HK-2 (cell line): ENCODE data around the gene BRD4.

Experiments
- DNase-seq: peaks from one replicate; pipeline ENCODE4 v3.0.0-alpha.2; 2018; ENCODE audit not compliant: unreplicated experiment

Gene BRD4

DNA sequence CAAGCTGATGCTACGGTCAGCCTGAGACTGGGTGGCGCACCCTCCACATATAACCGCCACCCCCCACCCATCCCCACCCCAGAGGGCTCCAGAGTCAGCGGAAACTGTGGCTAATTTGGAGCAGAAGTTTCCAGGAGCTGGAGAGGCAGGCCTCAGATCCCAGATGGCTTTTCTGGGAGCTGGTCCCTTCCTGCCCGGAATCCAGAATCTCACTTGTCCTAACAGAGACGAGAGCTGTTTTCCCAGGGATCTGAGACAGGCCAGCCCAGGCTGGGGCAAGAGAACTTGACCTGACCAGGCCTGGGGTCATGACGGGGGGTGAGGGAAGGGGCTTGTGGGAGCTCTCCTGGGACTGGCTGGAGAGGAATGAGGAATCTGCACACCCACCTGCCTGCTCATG, 106.6 kb downstream of the BRD4 start:
- no peak for DNase-seq

DNA sequence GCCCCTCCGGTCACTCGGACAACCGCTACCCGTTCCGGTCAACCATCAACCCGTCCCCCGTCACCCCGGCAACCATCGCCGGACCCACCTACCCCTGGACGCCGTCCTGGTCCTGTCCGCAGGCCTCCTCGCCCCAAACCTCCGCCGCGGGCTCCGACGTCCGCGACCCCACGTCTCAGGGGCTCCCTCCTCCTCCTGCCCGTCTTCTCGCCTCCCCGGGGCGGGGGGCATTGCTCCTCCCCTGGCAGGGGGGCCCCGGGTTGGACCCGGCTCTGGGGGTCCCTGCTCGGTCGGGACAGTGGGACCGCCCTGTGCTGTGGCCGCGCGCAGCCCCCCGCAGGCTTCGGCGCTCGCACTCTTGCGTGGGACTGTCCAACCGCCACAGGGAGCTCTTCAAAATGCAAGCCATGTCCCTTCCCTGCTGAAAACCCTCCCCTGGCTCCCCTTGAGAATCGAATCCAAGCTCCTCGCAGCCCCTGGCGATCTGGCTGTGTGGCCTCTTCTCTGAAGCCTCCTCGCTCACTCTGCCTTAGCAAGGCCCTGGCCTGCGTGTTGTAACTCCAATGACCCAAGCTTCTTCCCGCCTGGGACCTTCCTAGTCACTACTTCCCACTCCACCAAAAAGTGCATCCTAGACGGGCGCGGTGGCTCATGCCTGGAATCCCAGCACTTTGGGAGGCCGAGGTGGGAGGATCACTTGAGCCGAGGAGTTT, 108.5 kb downstream of the BRD4 start:
- DNase-seq = no peak

DNA sequence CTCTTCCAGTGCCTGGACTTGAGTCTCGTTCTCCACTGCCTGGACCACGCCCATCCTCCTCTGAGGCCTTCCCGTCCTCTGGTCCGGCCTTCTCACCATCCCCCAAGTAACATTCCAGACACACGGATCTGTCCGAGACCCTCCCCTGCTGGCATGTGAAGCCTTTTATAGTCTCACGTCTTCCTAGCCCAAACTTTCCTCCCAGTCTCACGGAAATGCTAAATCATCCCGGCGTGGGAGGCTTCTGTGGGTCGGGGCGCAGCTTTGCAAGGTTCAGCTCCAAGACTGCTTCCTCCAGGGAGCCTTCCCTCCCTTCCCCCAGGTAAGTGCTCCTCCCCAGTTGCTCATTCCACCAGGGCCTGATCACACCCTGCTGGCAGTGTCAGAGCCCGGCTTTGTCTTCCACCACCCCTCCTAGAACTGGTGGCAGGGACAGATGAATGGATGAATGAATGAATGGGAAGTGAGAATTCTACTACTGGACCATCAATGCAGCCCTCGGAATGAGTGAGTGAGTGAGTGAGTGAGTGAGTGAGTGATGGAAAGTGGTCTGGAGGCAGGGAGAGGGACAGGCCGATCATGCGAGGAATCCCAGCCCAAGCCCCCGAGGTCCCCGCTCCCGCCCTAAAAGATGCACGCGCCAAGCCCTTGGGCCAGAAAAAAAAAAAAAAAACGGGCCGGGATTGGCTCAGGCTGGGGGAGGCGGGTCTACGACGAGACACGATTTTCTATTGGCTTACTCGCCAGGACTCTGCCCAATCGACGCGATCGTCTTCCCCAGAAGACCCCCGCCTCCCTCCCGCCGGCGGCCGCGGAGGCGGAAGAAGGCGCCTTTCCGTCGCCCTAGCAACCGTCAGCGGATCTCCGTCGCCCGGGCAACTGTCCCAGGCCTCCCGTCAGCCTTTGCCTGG, 109.3 kb downstream of the BRD4 start:
- DNase-seq = peak; percentile 88

DNA sequence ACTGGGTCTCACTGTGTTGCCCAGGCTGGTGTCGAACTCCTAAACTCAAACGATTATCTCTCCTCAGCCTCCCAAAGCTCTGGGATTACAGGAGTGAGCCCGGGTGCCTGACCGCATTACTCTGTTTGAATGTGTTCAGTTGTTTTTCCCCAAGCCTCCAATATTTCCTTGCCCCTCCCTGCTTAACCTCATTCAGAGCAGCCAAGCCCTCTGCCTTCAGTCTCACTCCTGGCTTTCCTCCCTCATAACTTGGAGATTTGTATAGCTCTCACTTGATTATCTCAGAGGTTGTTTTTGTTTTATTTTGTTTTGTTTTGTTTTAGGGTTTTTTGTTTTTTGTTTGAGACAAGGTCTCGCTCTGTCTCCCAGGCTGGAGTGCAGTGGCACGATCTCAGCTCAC, 111.5 kb downstream of the BRD4 start:
- DNase-seq = no peak

DNA sequence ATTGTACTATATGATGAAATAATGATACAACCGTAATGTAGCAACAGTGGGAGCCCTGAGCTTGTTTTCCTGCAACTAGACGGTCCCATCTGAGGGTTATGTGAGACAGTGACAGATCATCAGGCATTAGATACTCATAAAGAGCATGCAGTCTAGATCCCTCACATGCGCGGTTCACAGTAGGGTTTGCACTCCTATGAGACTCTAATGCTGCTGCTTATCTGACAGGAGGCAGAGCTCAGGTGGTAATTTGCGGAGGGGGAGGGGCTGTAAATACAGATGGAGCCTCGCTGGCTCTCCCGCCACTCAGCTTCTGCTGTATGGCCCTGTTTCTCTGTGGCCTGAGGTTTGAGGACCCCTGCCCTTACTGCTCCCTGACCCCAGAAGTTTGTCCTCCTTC, 113.8 kb downstream of the BRD4 start:
- DNase-seq = no peak

DNA sequence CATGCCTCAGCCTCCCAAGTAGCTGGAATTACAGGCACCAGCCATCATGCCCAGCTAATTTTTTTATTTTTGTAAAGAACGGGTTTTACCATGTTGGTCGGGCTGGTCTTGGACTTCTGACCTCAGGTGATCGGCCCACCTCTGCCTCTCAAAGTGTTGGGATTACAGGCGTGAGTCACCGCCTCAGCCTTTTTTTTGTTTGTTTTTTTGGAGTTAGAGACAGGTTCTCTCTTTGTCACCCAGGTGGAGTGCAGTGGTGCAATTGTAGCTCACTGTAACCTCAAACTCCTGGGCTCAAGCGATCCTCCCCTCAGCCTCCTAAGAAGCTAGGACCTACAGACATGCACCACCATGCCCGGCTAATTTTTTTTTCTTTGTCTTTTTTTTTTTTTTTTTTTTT, 116.0 kb downstream of the BRD4 start:
- DNase-seq = no peak

DNA sequence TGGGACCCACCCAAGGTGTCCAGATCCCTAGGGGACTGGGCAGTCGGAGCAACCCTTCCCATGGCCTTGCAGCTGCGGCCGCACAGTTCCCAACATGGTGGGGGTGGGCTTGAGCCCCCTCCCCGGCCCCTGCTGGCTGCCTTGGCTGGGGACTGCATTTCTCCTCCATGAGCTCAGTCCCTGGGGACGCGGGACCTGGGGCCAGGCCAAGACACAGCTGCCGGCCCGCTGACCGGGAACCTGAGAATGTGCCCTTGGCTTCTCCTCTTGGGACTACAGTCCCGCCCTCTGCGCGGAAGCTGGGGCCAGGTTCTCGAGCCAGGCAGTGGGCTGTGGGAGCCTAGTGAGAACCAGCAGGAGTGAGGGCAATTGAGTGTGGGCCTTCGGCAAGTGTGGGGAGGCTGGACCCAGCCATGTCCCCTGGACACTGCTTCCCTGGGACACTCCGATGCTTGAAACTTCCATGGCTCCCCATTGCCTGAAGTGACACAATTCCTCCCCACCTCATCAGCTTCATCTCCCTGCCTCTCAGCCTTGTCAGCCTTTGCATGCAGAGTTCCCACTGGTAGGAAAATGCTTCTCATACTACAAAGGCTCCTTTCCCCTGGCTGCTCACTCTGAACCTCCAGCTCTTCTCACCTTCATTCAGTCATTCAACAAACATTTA, 118.5 kb downstream of the BRD4 start:
- DNase-seq = no peak

DNA sequence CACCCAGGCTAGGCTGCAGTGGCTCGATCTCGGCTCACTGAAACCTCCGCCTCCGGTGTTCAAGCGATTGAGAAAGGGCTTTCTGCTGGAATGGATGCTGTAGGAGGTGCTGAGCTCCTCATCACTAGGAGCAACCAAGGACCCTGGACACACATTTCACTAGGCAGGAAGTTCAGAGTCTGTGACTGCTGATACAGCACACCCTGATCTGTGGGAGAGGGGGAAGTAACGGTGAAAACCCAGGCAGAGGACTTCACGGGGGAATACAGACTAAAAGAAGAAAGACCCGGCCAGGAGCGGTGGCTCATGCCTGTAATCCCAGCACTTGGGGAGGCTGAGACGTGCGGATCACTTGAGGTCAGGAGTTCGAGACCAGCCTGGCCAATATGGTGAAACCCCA, 119.6 kb downstream of the BRD4 start:
- no peak for DNase-seq

DNA sequence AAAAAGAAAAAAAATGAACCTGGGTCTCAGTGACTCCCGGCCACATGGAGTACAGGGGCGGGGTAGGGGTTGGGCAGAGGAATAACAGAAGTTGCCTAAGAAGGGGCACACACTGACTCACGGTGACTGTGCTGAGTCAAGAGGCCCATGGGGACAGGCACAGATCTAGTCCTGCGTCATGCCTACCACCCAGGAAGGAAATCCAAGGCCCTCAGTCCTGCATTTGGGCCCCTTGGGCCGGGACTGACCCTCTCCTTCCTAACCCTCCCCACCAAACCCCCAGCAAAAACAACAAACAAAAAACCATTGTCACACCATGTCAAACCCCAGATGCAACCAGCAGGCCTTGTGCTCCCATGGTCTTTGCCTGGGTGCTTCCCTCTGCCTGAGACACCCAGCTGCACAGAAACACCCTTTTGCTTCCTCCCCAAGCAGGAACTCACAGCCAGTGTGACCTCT, 122.0 kb downstream of the BRD4 start:
- DNase-seq = peak; percentile 62

DNA sequence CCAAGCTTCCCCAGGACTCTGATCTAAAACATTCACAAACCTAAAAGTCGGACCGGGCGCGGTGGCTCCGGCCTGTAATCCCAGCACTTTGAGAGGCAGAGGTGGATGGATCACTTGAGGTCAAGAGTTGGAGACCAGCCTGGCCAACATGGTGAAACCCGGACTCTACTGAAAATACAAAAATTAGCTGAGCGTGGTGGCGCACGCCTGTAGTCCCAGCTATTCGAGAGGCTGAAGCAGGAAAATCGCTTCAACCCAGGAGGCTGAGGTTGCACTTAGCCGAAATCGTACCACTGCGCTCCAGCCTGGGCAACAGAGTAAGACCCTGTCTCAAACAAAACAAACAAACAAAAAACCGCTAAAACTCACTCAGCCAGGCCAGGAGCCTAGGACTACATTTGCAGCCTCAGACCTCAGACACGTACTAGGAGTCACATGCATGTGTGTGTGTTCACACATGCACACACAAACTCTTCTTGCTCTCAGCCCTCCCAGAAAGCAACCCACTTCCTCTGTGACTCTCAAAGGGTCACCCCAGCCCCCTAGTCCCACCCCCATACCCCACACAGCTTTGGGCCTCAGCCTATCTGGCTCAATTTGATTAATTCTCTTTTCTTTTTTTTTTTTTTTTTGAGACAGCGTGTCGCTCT, 130.8 kb downstream of the BRD4 start:
- no peak for DNase-seq

DNA sequence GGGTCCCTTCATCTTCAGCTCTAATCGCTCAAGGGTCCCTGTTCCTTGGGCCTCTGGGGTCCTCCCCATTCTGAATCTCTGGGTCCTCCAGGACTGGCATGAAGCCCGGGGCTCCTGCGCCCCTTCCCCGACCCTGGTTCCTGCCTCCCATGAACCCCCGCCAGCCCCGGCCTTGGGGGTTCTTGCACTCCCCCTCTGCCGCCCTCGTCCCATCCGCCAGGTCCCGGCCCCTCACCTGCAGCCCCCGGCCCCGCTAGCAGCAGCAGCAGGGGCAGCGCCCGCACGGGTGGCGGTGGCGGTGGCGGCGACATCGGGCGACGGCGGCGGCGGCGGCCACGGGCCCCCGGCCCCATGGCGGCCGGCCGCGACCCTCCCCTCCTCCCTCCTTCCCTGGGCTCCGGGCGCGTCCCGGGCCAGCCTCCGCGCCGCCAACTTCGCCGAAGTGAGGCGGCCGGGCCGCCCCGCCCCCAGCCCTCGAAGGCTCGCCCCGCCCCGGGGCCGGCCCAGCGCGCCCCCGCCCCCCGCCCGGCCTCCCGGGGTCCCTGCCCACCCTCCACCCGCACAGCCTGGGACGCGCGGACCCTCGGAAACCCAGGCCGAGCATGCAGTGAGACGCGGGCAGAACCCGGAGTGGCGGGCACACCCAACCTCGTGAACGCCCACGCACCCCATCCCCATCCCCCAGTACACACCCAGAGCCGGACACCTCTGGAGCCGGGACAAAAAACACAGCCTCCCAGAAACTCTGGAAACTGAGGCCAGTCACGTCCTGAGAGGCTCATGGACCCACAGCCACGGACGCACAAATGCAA, 131.6 kb downstream of the BRD4 start, which contains the start of gene NOTCH3:
TSS of gene NOTCH3 (minus strand) at position 443 of the 812 bp plus-strand sequence. CDS start at position 353, 90 bp downstream.
- no peak for DNase-seq

DNA sequence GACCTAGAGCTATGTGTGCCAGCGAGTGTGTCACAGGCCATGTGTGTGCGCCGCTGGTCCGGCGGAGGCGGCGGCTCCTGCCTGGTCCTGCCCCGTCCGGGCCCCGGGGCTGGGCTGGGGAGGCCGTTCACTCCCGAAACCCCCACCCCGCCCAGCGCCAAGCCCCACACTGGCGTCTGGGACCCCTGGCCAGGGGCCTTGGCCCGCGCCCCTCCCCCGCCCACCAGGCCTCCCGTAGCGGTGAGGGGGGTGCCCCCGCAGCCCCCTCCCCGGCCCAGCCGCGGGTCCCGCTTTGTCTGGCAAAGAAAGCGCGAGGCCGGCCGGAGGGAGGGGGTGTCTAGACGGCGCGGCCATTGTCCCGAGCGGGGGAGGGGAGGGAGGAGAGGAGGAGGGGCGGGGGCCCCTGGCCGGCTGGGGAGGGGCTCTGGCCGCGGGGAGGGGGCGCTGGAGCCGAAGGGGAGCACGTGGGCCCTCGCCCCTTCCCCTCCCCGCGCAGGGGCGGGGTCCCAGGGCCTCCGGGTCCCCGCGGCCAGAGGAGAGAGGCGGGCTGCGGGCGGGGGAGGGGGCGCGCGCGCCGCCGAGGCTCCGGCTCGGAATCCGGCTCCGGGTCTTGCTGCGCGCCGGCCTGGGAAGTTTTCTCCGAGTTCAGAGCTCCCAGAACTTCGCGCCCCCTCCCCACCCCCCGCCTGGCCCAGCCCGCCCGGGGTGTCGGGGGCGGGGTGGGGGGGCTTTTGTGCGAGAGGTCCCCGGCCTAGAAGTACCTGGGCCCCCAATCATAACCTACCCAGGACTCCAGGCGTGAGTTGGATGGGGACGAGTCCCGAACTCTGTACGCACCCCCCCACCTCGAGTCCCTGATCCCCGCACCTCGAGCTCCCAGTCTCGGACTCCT, 132.4 kb downstream of the BRD4 start:
- no peak for DNase-seq

DNA sequence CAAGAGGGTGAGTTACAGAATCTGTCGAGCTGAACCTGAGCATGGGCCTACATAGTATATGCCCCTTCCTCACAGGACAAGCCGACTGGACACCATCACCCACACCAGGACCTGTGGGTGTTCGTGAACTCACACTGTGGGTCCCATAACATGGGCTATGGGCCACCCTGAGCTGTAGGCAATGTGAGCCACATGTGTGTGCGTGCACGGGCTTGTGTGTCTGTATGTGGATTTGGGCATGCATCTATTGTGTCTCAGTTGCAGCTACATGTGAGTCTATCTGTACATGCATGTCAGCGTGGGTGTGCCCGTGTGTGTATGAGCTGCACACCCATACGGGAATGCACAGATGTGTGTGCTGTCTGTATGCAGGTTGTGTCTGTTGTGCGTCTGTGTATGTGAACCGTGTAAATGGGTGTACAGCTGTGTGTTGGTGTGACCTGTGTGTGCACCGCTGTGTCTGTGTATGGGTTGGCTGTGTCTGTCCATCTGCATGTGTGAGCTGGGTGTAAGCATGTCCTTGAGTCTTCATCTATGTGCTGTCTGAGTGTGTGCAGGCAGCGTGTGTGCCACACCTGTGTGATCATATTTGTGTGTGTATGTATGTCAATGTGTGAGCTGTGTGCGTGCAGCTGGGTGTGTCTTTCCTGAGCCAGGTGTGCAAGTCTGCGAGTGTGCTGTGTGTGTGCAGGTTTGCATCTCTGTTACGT, 133.2 kb downstream of the BRD4 start:
- DNase-seq = no peak

DNA sequence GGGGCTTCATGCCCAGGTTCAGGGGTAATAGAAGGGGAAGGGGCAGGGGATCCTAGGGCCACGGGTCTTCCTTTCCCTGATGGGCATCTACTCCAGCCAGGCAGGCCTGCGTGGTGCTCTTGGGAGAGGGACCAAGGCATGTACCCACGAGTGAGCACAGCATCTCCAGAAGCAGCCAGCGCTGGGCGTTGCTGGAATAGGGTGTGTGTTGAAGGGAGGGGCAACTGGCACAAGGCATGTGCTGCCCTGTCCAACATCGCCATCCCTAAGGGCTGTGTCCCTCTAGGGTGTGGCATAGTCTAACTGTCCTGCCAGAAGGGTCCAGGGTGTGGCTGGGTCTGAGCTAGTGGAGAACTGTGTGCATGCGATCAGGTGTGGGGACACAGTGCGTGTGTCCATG, 134.4 kb downstream of the BRD4 start:
- no peak for DNase-seq

DNA sequence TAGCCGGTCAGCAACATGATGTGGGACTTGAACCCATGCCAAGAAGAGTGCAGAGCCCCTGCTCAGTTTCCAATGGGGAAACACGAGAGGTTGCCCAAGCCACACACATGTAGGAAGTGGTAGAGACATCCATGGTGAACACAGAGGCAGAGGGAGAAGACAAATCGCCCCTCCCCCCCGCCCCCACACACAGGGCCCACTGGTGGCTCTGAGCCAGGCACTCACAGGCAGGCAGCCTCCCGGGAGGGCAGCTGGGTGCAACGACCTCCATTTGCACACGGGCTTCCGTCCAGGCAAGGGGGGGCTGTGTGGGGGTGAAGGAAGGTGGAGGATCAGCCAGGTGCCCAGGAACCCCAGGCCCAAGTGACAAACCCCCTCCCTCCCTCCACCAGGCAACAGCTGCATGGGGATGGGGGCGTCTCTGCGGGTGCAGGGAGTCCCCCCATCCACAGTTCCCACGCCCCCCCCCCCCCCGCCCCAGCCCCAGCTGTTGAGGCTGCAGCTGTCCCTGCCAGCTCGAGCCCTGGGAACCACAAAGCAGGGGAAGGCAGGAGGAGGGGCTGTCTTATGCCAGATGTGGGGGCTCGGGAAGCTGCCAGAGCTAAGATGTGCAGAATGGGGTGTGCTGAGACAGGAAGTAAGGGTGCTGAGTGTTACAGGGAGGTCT, 134.9 kb downstream of the BRD4 start:
- DNase-seq = no peak

DNA sequence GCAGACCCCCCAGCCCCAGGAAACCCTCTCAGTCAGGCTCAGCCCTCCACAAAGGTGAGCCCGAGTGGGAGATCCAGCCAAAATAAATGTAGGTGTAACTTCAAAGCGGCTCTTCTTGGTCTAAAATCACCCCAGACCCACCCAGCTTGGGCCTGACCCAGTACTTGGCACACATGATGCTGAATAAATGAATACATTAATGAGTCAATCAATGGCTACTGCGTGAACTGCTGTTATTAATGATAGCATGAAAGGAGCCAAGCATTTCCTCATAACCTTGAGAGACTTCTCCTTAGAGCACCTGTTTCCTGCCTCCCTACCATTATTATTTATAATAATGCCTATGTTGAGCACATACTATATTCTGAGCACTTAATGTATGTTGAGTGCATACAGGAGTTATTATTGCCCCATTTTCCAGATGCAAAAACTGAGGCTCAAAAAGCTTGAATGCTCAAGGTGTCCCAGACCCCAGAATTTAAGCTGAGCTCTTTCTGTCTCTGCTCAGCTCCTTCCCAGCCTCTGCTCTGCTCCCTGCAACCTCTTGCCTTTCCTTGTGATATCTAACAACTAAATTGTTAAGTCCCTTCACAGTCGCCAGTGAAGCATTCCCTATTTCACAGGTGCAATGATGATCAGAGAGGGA, 135.9 kb downstream of the BRD4 start:
- DNase-seq = no peak

DNA sequence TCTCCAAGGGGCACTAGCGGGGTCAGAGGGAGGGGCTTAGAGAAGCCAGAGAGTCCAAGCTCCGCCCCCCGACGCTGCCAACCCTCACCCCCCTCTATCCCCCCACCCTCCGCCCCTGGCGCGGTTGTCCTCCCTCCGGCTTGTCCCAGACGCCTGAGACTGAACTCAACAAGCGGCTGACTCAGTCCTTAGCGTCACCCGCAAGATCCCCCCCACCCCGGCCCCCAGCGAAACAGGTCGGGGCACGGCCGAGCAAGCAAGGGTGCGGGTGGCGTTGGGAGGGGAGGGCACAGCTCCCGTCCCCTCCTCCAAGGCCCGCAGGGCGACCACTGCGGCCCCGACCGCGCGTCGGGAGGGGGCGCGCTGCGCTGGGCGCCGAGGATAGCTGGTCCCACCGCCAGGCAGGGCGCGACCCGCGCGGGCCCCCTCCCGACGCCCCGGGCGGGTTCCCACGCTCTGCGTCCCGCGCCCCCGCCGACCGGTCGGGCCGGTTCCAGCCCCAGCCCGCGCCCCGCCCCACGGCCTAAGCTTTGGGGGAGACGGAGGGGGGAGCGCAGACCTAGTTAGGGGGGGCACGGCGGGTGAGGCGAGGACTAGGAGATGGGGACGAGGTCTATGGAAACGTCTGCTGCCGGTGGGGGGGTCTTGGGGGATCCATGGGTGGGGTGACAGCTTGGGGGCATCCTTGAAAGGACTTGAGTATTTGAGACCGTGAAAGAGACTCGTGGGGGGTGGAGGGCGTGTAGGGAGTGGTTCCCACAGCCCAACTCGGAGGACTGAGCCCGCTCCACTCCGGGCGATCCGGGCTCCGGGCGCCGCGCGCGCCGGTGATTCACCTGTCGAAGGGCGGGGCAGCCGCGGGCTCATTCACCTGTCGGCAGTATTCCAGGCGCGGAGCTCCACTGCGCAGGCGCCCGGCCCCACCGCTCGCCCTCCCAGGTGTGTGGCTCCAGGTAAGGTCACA, 136.7 kb downstream of the BRD4 start:
- DNase-seq = no peak
